SJCRH30 (cell line): ENCODE results near the gene FBXL17. TPM values are rescaled to one million over a fixed set of nuclear protein-coding genes. Genes with fewer than 3 reads are reported as not detected.
A peak's percentile ranks its signal among the peaks of the same experiment; 100 is the strongest.

ENCODE experiments used
- DNase-seq, 2 experiments: peaks; one replicate each; pipeline ENCODE4 v3.0.0-alpha.2; 2015 to 2020
- H3K27ac ChIP-seq: fragments of 250-450 bp; sonication (Bioruptor Pico); 2 replicates; pipeline ENCODE4 v1.5.1; 2020; ENCODE audit warnings: mild to moderate bottlenecking, moderate library complexity
- H3K27me3 ChIP-seq: fragments of 250-450 bp; sonication (Bioruptor Pico); 2 replicates; pipeline ENCODE4 v1.5.1; 2020; ENCODE audit warnings: mild to moderate bottlenecking, moderate library complexity
- H3K36me3 ChIP-seq: fragments of 250-450 bp; sonication (Bioruptor Pico); 2 replicates; pipeline ENCODE4 v1.5.1; 2020; ENCODE audit warnings: mild to moderate bottlenecking, moderate library complexity
- H3K4me1 ChIP-seq: fragments of 250-450 bp; sonication (Bioruptor Pico); 2 replicates; pipeline ENCODE4 v1.5.1; 2020; ENCODE audit warnings: mild to moderate bottlenecking, moderate library complexity
- H3K4me3 ChIP-seq: fragments of 250-450 bp; sonication (Bioruptor Pico); 2 replicates; pipeline ENCODE4 v1.5.1; 2020; ENCODE audit warnings: mild to moderate bottlenecking, moderate library complexity
- H3K9me3 ChIP-seq: fragments of 250-450 bp; sonication (Bioruptor Pico); replicated peaks from 2 replicates; pipeline ENCODE4 v1.5.1; 2020; ENCODE audit warnings: mild to moderate bottlenecking, moderate library complexity
- total RNA-seq: library from RNA; depleted of rRNA; stranded (reverse); fragments of >200 nt; shearing (Covaris generic); gene quantifications from 2 replicates; pipeline ENCODE4 v1.2.3, GENCODE V29; 2014

The FBXL17 gene
- total RNA-seq, 1 experiment from 2014 or later, result 7.1 TPM

DNA sequence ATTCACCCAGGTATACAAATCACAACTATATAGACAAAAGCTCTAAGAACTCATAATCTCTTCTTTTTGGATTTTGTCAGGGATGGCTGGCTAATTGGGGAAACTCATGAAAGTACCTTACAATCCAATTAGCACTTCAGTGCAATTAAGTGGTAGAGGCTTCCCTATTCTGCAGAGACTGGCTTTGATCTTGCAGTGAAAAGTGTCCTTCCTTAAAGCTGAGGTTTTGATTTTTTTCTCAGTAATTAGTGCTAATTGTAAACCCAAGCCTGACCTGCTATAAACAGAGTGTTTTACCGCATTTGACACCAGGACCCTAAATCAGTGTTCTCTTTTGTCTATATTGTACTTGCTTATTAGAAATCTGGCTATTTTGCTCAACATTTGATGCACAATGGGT, 417.2 kb downstream of the FBXL17 start:
- H3K36me3 ChIP-seq, result no peaks in the 10 kb centered on the region
- H3K9me3 ChIP-seq, result no peaks in the 10 kb centered on the region
- no peak overlapping the region for H3K4me3 ChIP-seq
- no peak for DNase-seq
- no peaks in the 10 kb centered on the region for H3K4me1 ChIP-seq
- H3K27ac ChIP-seq, result no peak overlapping the region
- H3K27me3 ChIP-seq, result no peaks in the 10 kb centered on the region

DNA sequence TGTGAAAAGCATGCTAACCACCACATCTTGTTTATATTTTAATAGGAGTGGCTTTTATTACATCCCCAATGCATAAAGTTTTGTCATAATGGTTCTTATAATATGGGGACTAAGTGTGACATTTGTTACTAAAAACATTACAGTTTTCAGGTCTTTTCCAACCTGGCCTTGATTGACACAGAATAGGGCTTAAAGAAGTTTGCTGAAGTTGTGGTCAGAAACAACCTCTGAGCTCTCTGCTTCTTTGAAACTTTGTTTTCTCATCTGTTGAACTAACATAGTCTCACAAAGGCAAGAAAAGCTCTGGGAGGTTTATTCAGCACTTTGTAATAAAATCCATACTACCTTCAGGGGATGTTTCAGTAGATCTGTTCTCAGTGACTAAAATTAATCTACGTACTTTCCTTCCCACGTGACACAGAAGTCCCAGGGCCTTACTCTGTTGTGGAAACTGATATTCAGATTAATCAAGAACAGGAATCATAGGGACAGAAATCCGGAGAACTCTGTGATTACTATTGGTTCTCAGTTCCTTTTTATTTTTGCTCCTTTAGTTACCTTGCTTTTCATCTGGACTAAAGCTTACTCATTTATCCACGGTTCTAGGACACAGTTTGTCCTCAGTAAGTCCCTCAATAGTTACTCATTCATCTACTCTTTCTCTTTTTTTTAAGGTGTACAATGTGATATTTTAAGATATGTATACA, 422.2 kb downstream of the FBXL17 start:
- no peak for DNase-seq
- Histone ChIP-seq H3K36me3 (no peaks in the 10 kb centered on the region), H3K9me3 (no peaks in the 10 kb centered on the region), H3K27ac (no peak overlapping the region), H3K4me1 (no peaks in the 10 kb centered on the region), H3K27me3 (no peaks in the 10 kb centered on the region), H3K4me3 (no peak overlapping the region)

DNA sequence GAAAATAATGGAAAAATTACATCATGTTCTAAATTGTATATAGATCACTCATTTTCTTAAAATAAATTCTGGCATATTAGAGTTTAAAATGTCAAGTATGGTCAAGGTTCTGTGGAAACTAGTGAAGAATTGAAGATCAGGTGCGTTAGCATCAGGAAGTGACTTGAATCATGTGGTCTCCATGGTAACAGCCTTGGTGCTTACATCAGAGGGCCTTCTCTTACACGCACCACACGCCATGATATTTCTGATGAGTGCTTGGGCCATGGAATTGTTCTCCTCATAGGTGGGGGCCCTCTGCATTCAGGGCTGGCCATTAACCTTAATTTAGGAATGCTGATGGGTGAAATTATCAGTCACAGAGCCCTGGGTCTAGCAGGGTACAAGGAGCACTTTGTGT, 423.0 kb downstream of the FBXL17 start:
- Histone ChIP-seq H3K9me3 (no peaks in the 10 kb centered on the region), H3K27ac (no peak overlapping the region), H3K27me3 (no peaks in the 10 kb centered on the region), H3K36me3 (no peaks in the 10 kb centered on the region), H3K4me1 (no peaks in the 10 kb centered on the region), H3K4me3 (no peak overlapping the region)
- DNase-seq, result no peak

DNA sequence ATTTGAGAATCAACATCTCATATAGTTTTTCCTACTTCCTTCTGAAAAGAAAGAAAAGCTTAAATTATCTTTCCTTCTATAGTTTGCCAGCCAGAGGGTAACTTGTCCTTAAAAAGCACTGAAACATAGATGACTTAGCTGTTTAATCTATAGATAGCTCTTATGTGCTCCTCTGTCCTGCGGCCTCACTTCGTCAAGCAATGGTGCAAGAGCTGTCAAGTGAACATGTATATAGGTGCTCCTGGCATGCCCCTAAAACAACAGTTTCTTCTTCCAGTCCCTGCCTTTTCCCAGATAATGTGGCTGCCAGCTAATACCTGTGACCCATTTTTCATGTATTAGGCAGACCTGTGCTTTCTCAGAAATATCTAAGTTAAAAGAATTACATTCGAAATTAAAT, 423.5 kb downstream of the FBXL17 start:
- DNase-seq, result no peak
- Histone ChIP-seq H3K4me1 (no peaks in the 10 kb centered on the region), H3K27me3 (no peaks in the 10 kb centered on the region), H3K9me3 (no peaks in the 10 kb centered on the region), H3K27ac (no peak overlapping the region), H3K36me3 (no peaks in the 10 kb centered on the region), H3K4me3 (no peak overlapping the region)

DNA sequence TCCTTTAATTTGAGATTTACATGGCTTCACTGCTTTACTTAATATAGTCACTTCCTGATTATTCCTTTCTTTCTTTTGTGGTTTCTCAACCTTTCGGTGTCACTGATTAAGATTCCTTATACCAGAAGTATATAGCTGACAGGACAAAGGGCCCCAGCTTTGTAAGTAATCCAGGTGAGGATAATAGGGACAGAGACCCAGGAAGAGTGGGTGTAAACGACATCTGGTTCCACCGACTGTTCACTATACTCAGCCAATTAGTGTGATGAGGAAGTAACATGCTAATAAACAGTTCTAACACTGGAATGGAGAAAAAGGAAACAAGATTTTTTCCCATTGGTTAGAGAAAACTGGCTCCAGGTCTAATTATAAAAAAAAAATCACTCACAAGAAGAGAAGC, 424.8 kb downstream of the FBXL17 start:
- Histone ChIP-seq H3K36me3 (no peaks in the 10 kb centered on the region), H3K9me3 (no peaks in the 10 kb centered on the region), H3K27ac (no peak overlapping the region), H3K27me3 (no peaks in the 10 kb centered on the region), H3K4me3 (no peak overlapping the region), H3K4me1 (no peaks in the 10 kb centered on the region)
- DNase-seq, result no peak

DNA sequence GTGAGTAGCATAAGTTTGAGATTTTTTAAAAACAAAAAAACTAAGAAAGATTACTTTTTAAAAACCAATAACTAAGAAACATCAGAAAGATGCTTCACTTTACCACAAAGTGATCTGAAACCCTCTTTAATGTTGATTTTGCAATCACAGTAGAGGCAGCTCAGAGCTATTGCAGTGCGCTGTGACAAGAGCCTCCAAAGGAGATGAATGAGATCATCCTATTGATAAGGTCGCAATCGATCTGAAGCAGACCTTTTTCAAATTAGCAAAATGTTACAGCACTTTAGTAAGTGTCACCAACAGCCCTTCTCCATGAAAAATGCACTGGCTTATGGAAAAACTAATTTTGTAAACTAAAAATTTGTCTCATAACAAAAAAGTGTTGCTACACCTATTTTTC, 426.6 kb downstream of the FBXL17 start:
- DNase-seq, result no peak
- no peaks in the 10 kb centered on the region for H3K36me3 ChIP-seq
- H3K27ac ChIP-seq, result no peak overlapping the region
- no peak overlapping the region for H3K4me3 ChIP-seq
- H3K27me3 ChIP-seq, result no peaks in the 10 kb centered on the region
- no peaks in the 10 kb centered on the region for H3K9me3 ChIP-seq
- no peaks in the 10 kb centered on the region for H3K4me1 ChIP-seq

DNA sequence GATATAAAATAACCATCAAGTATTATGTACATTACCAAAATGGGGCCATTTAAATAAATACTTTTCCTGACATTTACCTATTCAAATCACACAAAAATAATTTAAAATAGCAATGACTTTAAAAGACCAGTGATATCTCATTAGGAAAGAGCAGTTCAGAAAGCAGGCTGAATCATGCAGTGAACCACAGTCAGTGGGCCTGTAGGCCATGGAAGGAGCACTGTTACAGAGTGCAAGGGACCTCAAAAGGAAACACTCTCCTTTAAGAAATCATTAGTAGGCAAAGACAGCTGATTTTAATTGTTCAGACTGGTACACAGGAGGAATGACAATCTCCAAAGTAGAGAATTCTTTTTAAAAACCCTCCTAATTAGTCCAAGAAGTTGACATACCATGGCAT, 427.6 kb downstream of the FBXL17 start:
- Histone ChIP-seq H3K4me1 (no peaks in the 10 kb centered on the region), H3K27me3 (no peaks in the 10 kb centered on the region), H3K4me3 (no peak overlapping the region), H3K27ac (no peak overlapping the region), H3K36me3 (no peaks in the 10 kb centered on the region), H3K9me3 (no peaks in the 10 kb centered on the region)
- no peak for DNase-seq

DNA sequence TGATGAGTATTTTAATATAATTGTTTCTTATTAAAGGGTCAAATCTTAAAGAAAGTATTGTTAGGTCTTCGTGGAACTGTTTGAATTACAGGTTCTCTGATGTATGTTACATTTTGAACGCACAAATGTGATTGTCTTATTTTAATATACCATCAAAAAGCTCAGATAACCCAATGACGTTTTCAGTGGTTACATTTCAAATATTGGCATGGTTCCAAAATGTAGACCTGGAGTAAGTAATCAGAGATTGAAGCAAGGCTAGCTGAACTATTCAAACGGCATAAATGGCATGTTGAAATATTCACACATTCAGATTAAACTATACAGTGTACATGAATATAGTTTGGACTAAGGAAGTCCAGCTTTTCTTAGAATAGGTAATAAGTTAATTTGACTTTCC, 429.4 kb downstream of the FBXL17 start:
- Histone ChIP-seq H3K27ac (no peak overlapping the region), H3K4me3 (no peak overlapping the region), H3K9me3 (no peaks in the 10 kb centered on the region), H3K27me3 (no peaks in the 10 kb centered on the region), H3K4me1 (no peaks in the 10 kb centered on the region), H3K36me3 (no peaks in the 10 kb centered on the region)
- DNase-seq, result no peak

DNA sequence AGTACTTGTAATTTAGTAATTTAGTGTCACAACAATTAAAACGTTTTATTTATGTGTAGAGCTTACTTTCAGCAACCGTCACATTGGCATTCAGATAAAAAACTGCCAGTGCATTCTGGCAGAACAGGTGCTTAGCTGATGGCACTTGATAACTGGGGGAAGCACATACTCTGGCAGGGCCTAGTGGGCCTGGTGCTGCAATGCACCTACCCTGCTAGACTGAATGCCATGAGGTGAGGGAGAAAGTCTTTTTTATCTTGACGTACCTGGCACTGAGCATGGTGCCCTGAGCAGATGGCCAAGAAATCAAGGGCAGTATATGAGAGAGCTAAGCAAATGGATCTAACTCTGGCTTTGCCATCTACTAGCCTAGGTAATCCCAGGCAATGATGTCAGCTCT, 430.6 kb downstream of the FBXL17 start:
- Histone ChIP-seq H3K4me3 (no peak overlapping the region), H3K36me3 (no peaks in the 10 kb centered on the region), H3K4me1 (no peaks in the 10 kb centered on the region), H3K9me3 (no peaks in the 10 kb centered on the region), H3K27ac (no peak overlapping the region), H3K27me3 (no peaks in the 10 kb centered on the region)
- no peak for DNase-seq

DNA sequence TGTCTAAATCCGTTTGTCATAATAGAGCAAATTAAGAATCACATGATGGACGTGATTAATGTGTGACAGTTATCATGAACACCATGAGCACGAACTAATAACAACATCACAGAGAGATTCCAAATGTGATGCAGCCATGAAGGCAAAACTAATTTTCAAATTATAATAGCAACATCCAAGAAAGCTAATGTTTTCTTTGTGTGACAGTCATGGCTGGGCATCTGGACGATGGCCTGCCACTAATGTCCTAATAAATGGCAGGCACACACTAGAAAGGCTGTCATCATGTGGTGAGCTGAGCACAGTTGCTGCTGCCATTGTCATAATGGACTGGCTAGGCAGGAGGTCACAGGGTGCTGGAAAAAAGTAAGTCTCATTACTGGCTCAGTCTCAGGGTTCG, 431.1 kb downstream of the FBXL17 start:
- H3K4me1 ChIP-seq, result no peaks in the 10 kb centered on the region
- no peaks in the 10 kb centered on the region for H3K36me3 ChIP-seq
- DNase-seq, result no peak
- no peaks in the 10 kb centered on the region for H3K9me3 ChIP-seq
- no peak overlapping the region for H3K4me3 ChIP-seq
- H3K27ac ChIP-seq, result no peak overlapping the region
- no peaks in the 10 kb centered on the region for H3K27me3 ChIP-seq

DNA sequence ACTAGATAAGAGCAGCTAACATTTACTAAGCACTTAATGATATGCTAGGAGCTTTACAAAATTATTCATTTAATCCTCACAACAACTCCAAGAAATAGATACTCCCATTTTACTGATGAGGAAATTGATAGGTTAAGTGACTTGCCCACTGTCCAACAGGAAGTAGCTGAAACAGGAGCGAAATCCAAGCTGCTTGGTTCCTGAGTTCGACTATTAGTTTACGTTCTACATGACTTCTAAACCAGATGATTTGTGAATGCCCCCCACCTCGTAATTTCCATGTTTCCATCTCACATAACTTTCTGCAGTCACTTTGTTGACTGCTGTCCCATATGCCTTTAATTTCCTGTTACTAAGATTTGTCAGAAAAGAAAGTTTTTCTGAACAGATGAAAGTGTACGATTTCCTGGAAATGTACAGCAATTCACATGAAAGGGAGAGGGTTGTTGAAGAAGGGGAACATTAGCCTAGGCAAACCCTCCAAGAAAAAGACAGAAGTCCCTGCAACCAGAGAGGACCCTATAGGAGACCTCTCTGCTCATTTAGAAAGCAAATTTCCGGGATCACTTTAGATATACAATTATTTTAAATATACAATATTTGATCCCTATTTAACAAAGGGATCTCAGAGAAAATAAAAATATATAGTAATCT, 432.1 kb downstream of the FBXL17 start:
- Histone ChIP-seq H3K36me3 (no peaks in the 10 kb centered on the region), H3K4me3 (no peak overlapping the region), H3K27me3 (no peaks in the 10 kb centered on the region), H3K4me1 (no peaks in the 10 kb centered on the region), H3K9me3 (no peaks in the 10 kb centered on the region), H3K27ac (no peak overlapping the region)
- DNase-seq, result no peak

DNA sequence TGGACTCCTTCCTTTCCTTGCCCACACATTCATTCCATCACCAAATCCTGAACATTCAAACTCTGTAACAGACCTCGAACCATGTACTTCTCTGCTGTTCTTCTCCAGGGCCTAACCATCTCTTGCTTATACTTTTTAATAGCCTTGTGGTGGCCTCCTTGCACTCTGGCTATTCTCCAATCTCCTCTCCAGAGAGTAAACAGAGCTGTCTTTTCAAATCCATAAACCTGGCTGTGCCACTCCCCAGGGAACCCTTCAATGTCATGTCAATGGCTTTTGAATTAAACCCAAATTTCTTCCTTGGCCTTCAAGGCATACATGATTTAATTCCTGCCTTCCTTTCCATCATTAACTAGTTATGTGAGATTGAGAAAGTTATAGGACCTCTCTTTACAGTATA, 433.5 kb downstream of the FBXL17 start:
- DNase-seq, result peak in 1 of 2 experiments; percentile 12
- H3K4me1 ChIP-seq, result no peaks in the 10 kb centered on the region
- H3K27me3 ChIP-seq, result no peaks in the 10 kb centered on the region
- H3K36me3 ChIP-seq, result no peaks in the 10 kb centered on the region
- no peak overlapping the region for H3K27ac ChIP-seq
- H3K9me3 ChIP-seq, result no peaks in the 10 kb centered on the region
- no peak overlapping the region for H3K4me3 ChIP-seq

DNA sequence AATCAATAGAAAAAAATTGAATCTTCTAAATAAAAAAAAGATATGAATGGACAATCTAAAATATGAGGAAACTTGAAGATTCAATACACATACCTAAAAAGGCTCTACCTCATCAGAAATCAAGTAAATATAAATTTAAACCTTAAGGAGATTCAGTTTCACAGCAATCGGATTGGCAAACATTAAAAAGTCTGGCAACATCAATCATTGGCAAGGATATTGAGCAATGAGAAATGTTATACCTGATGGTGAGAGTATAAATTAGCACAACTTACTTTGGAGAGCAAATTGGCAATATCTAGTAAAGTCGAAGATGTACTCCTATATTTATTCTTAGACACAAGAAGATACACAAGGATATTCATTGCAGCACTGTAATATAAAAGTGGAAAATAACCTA, 436.8 kb downstream of the FBXL17 start:
- Histone ChIP-seq H3K27ac (no peak overlapping the region), H3K27me3 (no peaks in the 10 kb centered on the region)
- no peak for DNase-seq

DNA sequence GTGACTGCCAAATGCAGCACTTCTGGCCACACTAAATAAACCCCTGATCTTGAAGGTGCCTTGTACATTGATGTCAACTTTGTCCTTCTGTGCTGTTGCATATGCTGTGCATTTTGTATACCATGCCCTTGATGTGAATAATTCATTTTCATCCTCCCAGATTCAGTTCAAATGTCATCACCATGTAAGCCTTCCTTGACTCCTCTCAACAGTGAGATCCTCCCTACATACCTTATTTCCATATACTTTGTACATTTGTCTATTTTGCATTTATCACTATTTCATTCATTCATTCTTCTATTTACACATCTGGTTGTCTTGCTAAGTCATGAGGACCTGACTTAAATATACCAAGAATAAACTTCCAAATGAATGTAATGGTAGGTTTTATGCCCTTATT, 438.0 kb downstream of the FBXL17 start:
- Histone ChIP-seq H3K4me3 (no peak overlapping the region), H3K27me3 (no peaks in the 10 kb centered on the region), H3K9me3 (no peaks in the 10 kb centered on the region), H3K36me3 (no peaks in the 10 kb centered on the region), H3K4me1 (no peaks in the 10 kb centered on the region), H3K27ac (no peak overlapping the region)
- no peak for DNase-seq

More for the DNA sequence above, 436.8 kb downstream of the FBXL17 start:
- no peaks in the 10 kb centered on the region for H3K36me3 ChIP-seq
- no peaks in the 10 kb centered on the region for H3K9me3 ChIP-seq
- H3K4me1 ChIP-seq, result no peaks in the 10 kb centered on the region
- H3K4me3 ChIP-seq, result no peak overlapping the region

DNA sequence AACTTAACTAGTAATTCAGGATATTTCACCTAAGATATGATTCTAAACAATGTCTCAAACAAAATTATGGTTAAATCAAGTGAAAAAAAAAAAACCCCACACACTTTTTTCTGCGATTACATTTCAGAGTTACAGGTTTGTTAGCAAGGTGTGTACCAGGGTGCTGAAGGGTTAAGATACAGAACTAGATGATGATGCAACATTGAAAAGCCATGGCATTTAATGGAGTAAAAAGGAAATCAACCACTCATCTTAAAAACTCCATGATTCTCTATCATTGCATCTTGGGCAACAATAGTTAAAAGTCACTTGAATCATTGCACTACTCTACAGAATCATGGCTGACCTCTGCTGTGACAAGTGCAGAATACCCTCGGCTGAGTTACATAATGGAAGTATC, 440.9 kb downstream of the FBXL17 start:
- H3K4me1 ChIP-seq, result no peaks in the 10 kb centered on the region
- H3K4me3 ChIP-seq, result no peak overlapping the region
- DNase-seq, result no peak
- no peak overlapping the region for H3K27ac ChIP-seq
- H3K27me3 ChIP-seq, result no peaks in the 10 kb centered on the region
- H3K36me3 ChIP-seq, result no peaks in the 10 kb centered on the region
- H3K9me3 ChIP-seq, result no peaks in the 10 kb centered on the region
